ENCODE results near the gene TOR4A.
A peak's percentile ranks its signal among the peaks of the same experiment; 100 is the strongest.

Gene TOR4A

DNA sequence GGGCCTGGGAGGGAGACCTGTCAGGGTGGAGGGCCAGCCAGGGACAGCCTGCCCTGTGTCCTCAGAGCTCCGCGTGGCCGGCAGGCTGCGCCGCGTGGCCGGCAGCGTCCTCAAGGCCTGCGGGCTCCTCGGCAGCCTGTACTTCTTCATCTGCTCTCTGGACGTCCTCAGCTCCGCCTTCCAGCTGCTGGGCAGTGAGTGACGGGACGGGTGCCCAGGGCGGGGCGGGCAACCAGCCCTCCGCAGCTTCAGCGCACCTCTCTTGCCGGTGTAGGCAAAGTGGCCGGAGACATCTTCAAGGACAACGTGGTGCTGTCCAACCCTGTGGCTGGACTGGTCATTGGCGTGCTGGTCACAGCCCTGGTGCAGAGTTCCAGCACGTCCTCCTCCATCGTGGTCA lies 45.0 kb upstream of the TOR4A start:
- Histone ChIP-seq H3K4me1 (ENCODE audit: control insufficient read depth in 1 of 2, insufficient read depth in 2 of 2, low read length in 2 of 2) (peaks cover 39 to 57% of the 10 kb centered on the region in 2 donors), H3K27me3 (ENCODE audit: control insufficient read depth in 1 of 2, insufficient read depth in 2 of 2, low read length in 2 of 2) (peaks cover 21 to 39% of the 10 kb centered on the region in 2 donors), H3K4me3 (ENCODE audit: low read depth in 1 of 2, low read length in 2 of 2) (no peak overlapping the region), H3K27ac (ENCODE audit: low read depth, low read length) (no peak overlapping the region), H3K9me3 (ENCODE audit: control insufficient read depth in 1 of 2, low read length in 2 of 2) (no peaks in the 10 kb centered on the region), H3K36me3 (ENCODE audit: control insufficient read depth in 1 of 2, insufficient read depth in 2 of 2, low read length in 2 of 2) (no peaks in the 10 kb centered on the region), H3K9ac (ENCODE audit: low read depth in 1 of 2, low read length in 2 of 2) (no peak overlapping the region)

DNA sequence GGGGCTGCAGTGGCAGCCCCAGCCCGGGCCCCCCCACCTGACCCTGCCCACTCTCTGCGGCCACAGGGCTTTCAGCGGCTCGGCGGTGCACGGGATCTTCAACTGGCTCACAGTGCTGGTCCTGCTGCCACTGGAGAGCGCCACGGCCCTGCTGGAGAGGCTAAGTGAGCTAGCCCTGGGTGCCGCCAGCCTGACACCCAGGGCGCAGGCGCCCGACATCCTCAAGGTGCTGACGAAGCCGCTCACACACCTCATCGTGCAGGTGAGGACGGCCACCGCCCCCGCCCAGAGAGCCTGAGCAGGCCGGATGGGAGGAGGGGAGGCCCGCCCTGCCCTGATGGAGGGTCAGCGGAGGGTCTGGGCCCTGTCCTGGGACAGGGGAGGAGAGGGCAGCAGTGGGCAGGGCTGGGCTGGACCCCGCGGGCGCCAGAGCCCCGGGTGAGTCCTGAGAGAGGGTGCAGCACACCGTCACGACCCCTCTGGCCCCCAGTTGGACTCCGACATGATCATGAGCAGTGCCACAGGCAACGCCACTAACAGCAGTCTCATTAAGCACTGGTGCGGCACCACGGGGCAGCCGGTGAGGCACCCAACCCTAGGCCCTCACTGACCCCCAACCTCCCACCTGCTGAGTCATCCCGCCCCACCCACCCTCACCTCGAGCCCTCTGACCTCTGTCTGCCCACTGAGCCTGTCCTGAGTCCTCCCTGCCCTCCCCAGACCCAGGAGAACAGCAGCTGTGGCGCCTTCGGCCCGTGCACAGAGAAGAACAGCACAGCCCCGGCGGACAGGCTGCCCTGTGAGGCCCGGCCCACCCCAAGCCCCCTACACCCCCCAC lies 44.2 kb upstream of the TOR4A start:
- H3K4me1 ChIP-seq (ENCODE audit: control insufficient read depth in 1 of 2, insufficient read depth in 2 of 2, low read length in 2 of 2): peaks cover 46 to 63% of the 10 kb centered on the region in 2 donors
- no peak overlapping the region for H3K27ac ChIP-seq (ENCODE audit: low read depth, low read length)
- H3K9me3 ChIP-seq (ENCODE audit: control insufficient read depth in 1 of 2, low read length in 2 of 2): no peaks in the 10 kb centered on the region
- peaks cover 21 to 38% of the 10 kb centered on the region in 2 donors for H3K27me3 ChIP-seq (ENCODE audit: control insufficient read depth in 1 of 2, insufficient read depth in 2 of 2, low read length in 2 of 2)
- H3K36me3 ChIP-seq (ENCODE audit: control insufficient read depth in 1 of 2, insufficient read depth in 2 of 2, low read length in 2 of 2): no peaks in the 10 kb centered on the region
- no peak overlapping the region for H3K4me3 ChIP-seq (ENCODE audit: low read depth in 1 of 2, low read length in 2 of 2)
- no peak overlapping the region for H3K9ac ChIP-seq (ENCODE audit: low read depth in 1 of 2, low read length in 2 of 2)

DNA sequence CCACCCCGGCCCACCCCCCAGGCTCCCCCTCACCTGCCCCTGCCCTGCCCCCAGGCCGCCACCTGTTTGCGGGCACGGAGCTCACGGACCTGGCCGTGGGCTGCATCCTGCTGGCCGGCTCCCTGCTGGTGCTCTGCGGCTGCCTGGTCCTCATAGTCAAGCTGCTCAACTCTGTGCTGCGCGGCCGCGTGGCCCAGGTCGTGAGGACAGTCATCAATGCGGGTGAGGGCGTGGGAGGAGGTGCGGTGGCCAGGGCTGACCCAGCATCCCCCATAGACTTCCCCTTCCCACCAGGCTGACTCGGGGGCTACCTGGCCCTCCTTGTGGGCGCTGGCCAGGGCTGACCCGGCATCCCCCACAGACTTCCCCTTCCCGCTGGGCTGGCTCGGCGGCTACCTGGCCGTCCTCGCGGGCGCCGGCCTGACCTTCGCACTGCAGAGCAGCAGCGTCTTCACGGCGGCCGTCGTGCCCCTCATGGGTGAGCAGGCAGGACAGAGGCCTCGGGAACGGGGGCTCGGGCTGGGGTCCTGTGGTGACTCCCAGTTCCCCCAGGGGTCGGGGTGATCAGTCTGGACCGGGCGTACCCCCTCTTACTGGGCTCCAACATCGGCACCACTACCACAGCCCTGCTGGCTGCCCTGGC lies 43.4 kb upstream of the TOR4A start:
- Histone ChIP-seq H3K27me3 (ENCODE audit: control insufficient read depth in 1 of 2, insufficient read depth in 2 of 2, low read length in 2 of 2) (peaks cover 17 to 32% of the 10 kb centered on the region in 2 donors), H3K4me3 (ENCODE audit: low read depth in 1 of 2, low read length in 2 of 2) (no peak overlapping the region), H3K4me1 (ENCODE audit: control insufficient read depth in 1 of 2, insufficient read depth in 2 of 2, low read length in 2 of 2) (peaks cover 54 to 70% of the 10 kb centered on the region in 2 donors), H3K9ac (ENCODE audit: low read depth in 1 of 2, low read length in 2 of 2) (no peak overlapping the region), H3K36me3 (ENCODE audit: control insufficient read depth in 1 of 2, insufficient read depth in 2 of 2, low read length in 2 of 2) (no peaks in the 10 kb centered on the region), H3K27ac (ENCODE audit: low read depth, low read length) (no peak overlapping the region), H3K9me3 (ENCODE audit: control insufficient read depth in 1 of 2, low read length in 2 of 2) (no peaks in the 10 kb centered on the region)

DNA sequence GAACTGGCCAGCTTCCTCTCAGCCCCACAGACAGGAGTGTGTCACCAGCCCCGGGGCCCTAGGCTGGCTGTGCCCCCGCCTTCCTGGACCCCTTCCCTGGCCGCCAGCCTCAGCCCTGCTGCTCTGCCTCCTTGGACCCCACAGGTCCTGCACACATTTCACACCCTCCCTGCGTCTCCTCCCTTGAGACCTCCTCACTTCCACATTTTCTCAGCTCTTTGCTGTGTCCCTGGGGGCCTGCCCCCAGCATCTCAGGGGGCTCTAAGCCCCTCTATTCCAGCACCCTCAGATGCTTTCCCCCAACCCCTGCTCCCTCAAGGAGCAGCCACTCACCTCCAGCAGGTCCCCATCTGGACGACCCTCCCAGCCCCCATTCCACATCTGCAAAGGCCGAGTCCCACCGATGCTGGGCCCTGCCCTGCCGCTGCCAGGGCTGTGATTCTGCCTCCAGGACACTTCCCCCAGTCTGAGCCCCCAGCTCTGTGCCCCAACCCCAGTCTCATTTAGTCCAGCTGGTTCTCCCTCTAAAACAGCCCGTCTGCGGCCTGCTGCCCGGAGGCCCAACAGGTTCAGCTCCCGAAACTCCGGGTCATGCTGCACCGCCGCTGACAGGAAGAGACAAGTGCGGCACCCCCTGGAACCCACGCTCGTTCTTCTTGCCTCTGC lies 42.6 kb upstream of the TOR4A start:
- Histone ChIP-seq H3K27me3 (ENCODE audit: control insufficient read depth in 1 of 2, insufficient read depth in 2 of 2, low read length in 2 of 2) (peaks cover 17 to 27% of the 10 kb centered on the region in 2 donors), H3K9ac (ENCODE audit: low read depth in 1 of 2, low read length in 2 of 2) (no peak overlapping the region), H3K9me3 (ENCODE audit: control insufficient read depth in 1 of 2, low read length in 2 of 2) (no peaks in the 10 kb centered on the region), H3K36me3 (ENCODE audit: control insufficient read depth in 1 of 2, insufficient read depth in 2 of 2, low read length in 2 of 2) (no peaks in the 10 kb centered on the region), H3K27ac (ENCODE audit: low read depth, low read length) (no peak overlapping the region), H3K4me1 (ENCODE audit: control insufficient read depth in 1 of 2, insufficient read depth in 2 of 2, low read length in 2 of 2) (peaks cover 48 to 63% of the 10 kb centered on the region in 2 donors), H3K4me3 (ENCODE audit: low read depth in 1 of 2, low read length in 2 of 2) (no peak overlapping the region)

DNA sequence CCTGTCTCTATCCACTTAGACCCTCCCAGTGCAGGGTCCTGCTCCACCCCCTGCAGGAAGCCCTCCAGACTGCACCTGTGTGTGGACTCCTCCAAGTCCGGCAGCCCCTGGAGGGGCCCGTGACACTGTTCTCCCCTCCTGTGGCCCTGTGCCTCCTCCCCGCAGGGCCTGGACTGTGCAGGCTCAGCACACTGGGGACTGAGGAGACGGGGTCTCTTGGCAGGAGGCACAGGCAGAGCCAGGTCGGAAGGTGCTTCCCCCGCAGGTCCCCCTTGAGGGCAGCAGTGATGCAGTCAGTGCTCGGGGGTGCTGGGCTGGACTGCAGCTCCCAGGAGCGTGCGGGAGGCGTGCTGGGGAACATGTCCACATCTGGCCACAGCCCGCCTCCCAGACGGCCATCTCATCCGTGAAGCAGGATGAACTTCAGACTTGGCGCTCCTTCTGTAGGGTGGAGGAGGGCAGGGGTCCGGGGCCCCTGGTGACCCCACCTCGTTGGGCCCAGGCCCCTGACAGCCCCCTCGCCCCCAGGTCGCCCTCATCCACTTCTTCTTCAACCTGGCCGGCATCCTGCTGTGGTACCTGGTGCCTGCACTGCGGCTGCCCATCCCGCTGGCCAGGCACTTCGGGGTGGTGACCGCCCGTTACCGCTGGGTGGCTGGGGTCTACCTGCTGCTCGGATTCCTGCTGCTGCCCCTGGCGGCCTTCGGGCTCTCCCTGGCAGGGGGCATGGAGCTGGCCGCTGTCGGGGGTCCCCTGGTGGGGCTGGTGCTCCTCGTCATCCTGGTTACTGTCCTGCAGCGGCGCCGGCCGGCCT lies 41.9 kb upstream of the TOR4A start:
- no peak overlapping the region for H3K9ac ChIP-seq (ENCODE audit: low read depth in 1 of 2, low read length in 2 of 2)
- H3K4me3 ChIP-seq (ENCODE audit: low read depth in 1 of 2, low read length in 2 of 2): no peak overlapping the region
- H3K4me1 ChIP-seq (ENCODE audit: control insufficient read depth in 1 of 2, insufficient read depth in 2 of 2, low read length in 2 of 2): peaks cover 40 to 56% of the 10 kb centered on the region in 2 donors
- H3K27ac ChIP-seq (ENCODE audit: low read depth, low read length): no peak overlapping the region
- peaks cover 17 to 27% of the 10 kb centered on the region in 2 donors for H3K27me3 ChIP-seq (ENCODE audit: control insufficient read depth in 1 of 2, insufficient read depth in 2 of 2, low read length in 2 of 2)
- H3K36me3 ChIP-seq (ENCODE audit: control insufficient read depth in 1 of 2, insufficient read depth in 2 of 2, low read length in 2 of 2): no peaks in the 10 kb centered on the region
- no peaks in the 10 kb centered on the region for H3K9me3 ChIP-seq (ENCODE audit: control insufficient read depth in 1 of 2, low read length in 2 of 2)

DNA sequence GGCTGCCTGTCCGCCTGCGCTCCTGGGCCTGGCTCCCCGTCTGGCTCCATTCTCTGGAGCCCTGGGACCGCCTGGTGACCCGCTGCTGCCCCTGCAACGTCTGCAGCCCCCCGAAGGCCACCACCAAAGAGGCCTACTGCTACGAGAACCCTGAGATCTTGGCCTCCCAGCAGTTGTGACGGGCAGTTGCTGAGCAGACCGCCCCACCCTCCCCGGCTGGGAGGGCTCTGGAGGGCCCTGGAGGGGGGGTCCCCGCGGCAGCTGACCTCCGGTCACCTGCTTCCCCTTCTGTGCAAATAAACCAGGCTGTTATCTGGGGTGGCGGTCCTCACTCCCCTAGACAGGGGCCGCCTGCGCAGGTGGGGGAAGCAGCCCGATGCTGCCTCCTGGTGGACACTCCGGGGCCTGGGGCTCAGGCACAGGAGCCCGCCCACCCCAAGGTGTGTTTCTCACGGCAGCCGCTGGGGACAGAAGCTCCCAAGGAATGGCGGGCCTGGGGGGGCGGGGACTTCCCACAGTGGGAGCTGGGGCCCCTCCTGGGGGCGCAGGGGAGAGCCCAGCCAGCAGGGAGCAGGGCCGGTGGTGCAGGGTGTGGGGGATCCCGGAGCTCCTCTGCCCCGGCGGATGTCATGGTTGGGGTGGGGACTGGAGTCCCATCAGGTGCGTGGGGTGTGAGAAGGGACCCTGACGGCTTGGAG lies 41.1 kb upstream of the TOR4A start:
- no peak overlapping the region for H3K27ac ChIP-seq (ENCODE audit: low read depth, low read length)
- H3K9me3 ChIP-seq (ENCODE audit: control insufficient read depth in 1 of 2, low read length in 2 of 2): no peaks in the 10 kb centered on the region
- peaks cover 33 to 48% of the 10 kb centered on the region in 2 donors for H3K4me1 ChIP-seq (ENCODE audit: control insufficient read depth in 1 of 2, insufficient read depth in 2 of 2, low read length in 2 of 2)
- peaks cover 17 to 27% of the 10 kb centered on the region in 2 donors for H3K27me3 ChIP-seq (ENCODE audit: control insufficient read depth in 1 of 2, insufficient read depth in 2 of 2, low read length in 2 of 2)
- H3K4me3 ChIP-seq (ENCODE audit: low read depth in 1 of 2, low read length in 2 of 2): peak overlapping the region; percentile 19 to 36
- H3K36me3 ChIP-seq (ENCODE audit: control insufficient read depth in 1 of 2, insufficient read depth in 2 of 2, low read length in 2 of 2): no peaks in the 10 kb centered on the region
- peak overlapping the region; percentile 18 to 43 for H3K9ac ChIP-seq (ENCODE audit: low read depth in 1 of 2, low read length in 2 of 2)

DNA sequence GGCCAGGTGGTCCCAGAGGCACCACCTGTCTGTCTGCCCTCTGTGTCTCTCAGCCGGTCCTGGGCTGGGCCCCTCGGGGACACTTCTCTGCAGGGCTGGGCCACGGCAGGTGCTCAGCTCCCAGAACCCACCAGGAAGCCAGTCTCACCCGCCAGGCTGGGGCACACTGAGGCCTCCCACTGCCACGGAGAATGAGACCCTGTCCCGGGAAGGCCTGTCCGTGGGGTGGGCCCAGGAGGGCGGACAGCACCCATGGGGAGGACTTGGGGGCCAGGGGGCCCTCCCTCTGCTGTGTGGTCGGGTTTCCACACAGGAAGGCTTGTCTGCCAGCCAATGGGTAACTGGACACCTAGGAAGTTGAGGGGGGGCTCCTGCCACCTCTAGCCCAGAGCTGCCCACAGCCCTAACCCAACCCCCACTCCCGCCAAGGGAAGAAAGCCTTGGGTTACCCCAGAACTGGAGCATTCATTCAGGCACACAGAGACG lies 40.5 kb upstream of the TOR4A start:
- H3K9ac ChIP-seq (ENCODE audit: low read depth in 1 of 2, low read length in 2 of 2): peak overlapping the region; percentile 18 to 43
- peaks cover 32 to 47% of the 10 kb centered on the region in 2 donors for H3K4me1 ChIP-seq (ENCODE audit: control insufficient read depth in 1 of 2, insufficient read depth in 2 of 2, low read length in 2 of 2)
- H3K36me3 ChIP-seq (ENCODE audit: control insufficient read depth in 1 of 2, insufficient read depth in 2 of 2, low read length in 2 of 2): peaks cover under 1 to 1% of the 10 kb centered on the region in 2 donors
- no peaks in the 10 kb centered on the region for H3K9me3 ChIP-seq (ENCODE audit: control insufficient read depth in 1 of 2, low read length in 2 of 2)
- H3K4me3 ChIP-seq (ENCODE audit: low read depth in 1 of 2, low read length in 2 of 2): peak overlapping the region in 1 of 2 donors; percentile 19
- H3K27ac ChIP-seq (ENCODE audit: low read depth, low read length): no peak overlapping the region
- peaks cover 13 to 24% of the 10 kb centered on the region in 2 donors for H3K27me3 ChIP-seq (ENCODE audit: control insufficient read depth in 1 of 2, insufficient read depth in 2 of 2, low read length in 2 of 2)

DNA sequence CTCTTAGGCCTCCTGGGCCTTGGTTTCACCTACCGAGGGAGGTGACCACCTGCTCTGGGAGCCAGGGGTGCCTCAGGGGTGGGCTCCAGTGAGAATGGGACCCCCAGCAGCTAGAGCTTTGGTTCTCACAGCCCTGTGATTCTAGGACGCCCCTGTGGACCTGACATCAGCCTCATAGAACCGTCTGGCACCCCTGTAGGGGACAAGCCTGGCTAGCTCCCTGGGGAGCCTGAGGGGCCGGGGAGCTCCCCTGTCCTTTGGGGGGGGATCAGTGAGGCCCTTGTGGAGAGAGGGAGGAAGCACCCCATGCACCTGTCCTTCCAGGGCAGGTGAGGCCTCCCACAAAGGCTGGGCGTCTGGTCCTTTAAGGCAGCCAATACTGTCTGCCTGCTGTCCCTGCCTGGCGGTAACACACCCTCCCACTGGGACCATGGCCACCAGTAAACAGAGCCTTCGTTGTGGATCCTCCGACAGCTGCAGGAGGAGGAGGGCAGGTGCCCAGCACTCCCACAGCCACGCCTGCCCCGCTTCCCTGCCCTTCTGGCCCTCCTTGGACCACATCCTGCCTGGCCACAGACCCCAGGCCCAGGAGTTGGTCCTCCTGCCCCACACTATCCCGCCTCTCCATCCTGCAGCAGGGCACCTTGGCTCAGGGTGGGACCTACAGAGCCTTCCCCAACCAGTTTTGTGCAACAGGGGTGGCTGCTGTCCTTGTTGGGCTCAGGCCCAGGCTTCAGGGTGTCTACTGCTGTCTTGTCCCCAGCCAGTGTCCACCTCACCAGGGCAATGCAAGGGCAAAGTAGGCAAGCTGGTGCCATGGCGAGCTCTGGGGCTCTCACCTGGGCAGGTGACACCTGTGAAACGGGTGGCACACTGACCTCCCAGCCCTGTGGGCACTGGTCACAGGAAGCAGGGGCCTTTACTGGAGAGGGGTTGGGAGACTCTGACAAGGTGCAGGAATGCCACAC lies 39.5 kb upstream of the TOR4A start:
- Histone ChIP-seq H3K36me3 (ENCODE audit: control insufficient read depth in 1 of 2, insufficient read depth in 2 of 2, low read length in 2 of 2) (peaks cover 3 to 12% of the 10 kb centered on the region in 2 donors), H3K27ac (ENCODE audit: low read depth, low read length) (peak overlapping the region; percentile 31), H3K4me1 (ENCODE audit: control insufficient read depth in 1 of 2, insufficient read depth in 2 of 2, low read length in 2 of 2) (peaks cover 40 to 50% of the 10 kb centered on the region in 2 donors), H3K9me3 (ENCODE audit: control insufficient read depth in 1 of 2, low read length in 2 of 2) (no peaks in the 10 kb centered on the region), H3K27me3 (ENCODE audit: control insufficient read depth in 1 of 2, insufficient read depth in 2 of 2, low read length in 2 of 2) (peaks cover 10 to 18% of the 10 kb centered on the region in 2 donors), H3K9ac (ENCODE audit: low read depth in 1 of 2, low read length in 2 of 2) (peak overlapping the region; percentile 28 to 47), H3K4me3 (ENCODE audit: low read depth in 1 of 2, low read length in 2 of 2) (no peak overlapping the region)

Data from duodenal mucosa (tissue), 2 donors.